GM23248 (cell line): ENCODE measurements around the gene CYP11A1. TPM values are rescaled to one million over a fixed set of nuclear protein-coding genes. Genes with fewer than 3 reads are reported as not detected.

Experiments
- DNase-seq: peaks from one replicate; pipeline ENCODE4 v3.0.0-alpha.2; 2015
- H2AFZ ChIP-seq: fragments of 200-600 bp; sonication (generic); 2 replicates; pipeline ENCODE4 v1.6.1; 2016; ENCODE audit warnings: antibody characterized with exemption
- H3F3A ChIP-seq: fragments of 200-600 bp; sonication (generic); 2 replicates; pipeline ENCODE4 v1.6.1; 2016; ENCODE audit warnings: mild to moderate bottlenecking, antibody characterized with exemption, mixed run types; ENCODE audit not compliant: insufficient read depth
- H3K27ac ChIP-seq: fragments of 200-600 bp; sonication (generic); 2 replicates; pipeline ENCODE4 v1.5.1; 2016; ENCODE audit warnings: mild to moderate bottlenecking
- H3K27me3 ChIP-seq: fragments of 200-600 bp; sonication (generic); replicated peaks from 2 replicates; pipeline ENCODE4 v1.6.1; 2016; ENCODE audit warnings: mild to moderate bottlenecking; ENCODE audit not compliant: insufficient read depth
- H3K36me3 ChIP-seq: fragments of 200-600 bp; sonication (generic); 2 replicates; pipeline ENCODE4 v1.6.1; 2016; ENCODE audit warnings: low read depth, mild to moderate bottlenecking
- H3K4me1 ChIP-seq: fragments of 200-600 bp; sonication (generic); 2 replicates; pipeline ENCODE4 v1.6.1; 2016; ENCODE audit warnings: mild to moderate bottlenecking; ENCODE audit not compliant: insufficient read depth
- H3K4me2 ChIP-seq: fragments of 200-600 bp; sonication (generic); one replicate; pipeline ENCODE4 v1.6.1; 2016; ENCODE audit warnings: mild to moderate bottlenecking; ENCODE audit not compliant: unreplicated experiment
- H3K4me3 ChIP-seq: fragments of 200-600 bp; sonication (generic); 2 replicates; pipeline ENCODE4 v1.5.1; 2016; ENCODE audit warnings: mild to moderate bottlenecking
- H3K79me2 ChIP-seq: fragments of 200-600 bp; sonication (generic); 2 replicates; pipeline ENCODE4 v1.6.1; 2016; ENCODE audit warnings: mild to moderate bottlenecking; ENCODE audit not compliant: insufficient read depth
- H3K9ac ChIP-seq: fragments of 200-600 bp; sonication (generic); 2 replicates; pipeline ENCODE4 v1.6.1; 2016; ENCODE audit warnings: mild to moderate bottlenecking
- H3K9me2 ChIP-seq: fragments of 200-600 bp; sonication (generic); 2 replicates; pipeline ENCODE4 v1.6.1; 2016; ENCODE audit warnings: mixed run types, mild to moderate bottlenecking, moderate library complexity; ENCODE audit not compliant: insufficient read depth
- H3K9me3 ChIP-seq: fragments of 200-600 bp; sonication (generic); one replicate; pipeline ENCODE4 v1.6.1; 2017; ENCODE audit warnings: low read depth
- H4K20me1 ChIP-seq: fragments of 200-600 bp; sonication (generic); 2 replicates; pipeline ENCODE4 v1.6.0; 2016; ENCODE audit not compliant: insufficient read depth
- EZH2 ChIP-seq: fragments of 200-600 bp; sonication (generic); IDR thresholded peaks from 2 replicates; pipeline ENCODE4 v1.6.1; 2018; ENCODE audit warnings: antibody characterized with exemption, mild to moderate bottlenecking; ENCODE audit not compliant: insufficient read depth, poor library complexity, severe bottlenecking
- EZH2phosphoT487 ChIP-seq: fragments of 200-600 bp; sonication (generic); IDR thresholded peaks from 2 replicates; pipeline ENCODE4 v1.6.1; 2018; ENCODE audit warnings: antibody characterized with exemption, moderate library complexity, mild to moderate bottlenecking, low read depth; ENCODE audit not compliant: insufficient read depth
- WGBS, 2 experiments: methylation state at CpG; one replicate each; pipeline ENCODE4 v1.1.6; 2015 to 2017; ENCODE audit warnings: low lambda C conversion rate in 2 of 2, low coverage in 1 of 2; ENCODE audit errors: missing lambda C conversion rate in 2 of 2; 5-methylcytosine and 5-hydroxymethylcytosine counted together
- in situ Hi-C: fragments of 300-500 bp; cut with MboI; formaldehyde crosslinking; loops from 2 replicates; pipeline ENCODE4 v1.15.0; 2020
- polyA plus RNA-seq: library from polyadenylated mRNA; unstranded; fragments of >200 nt; fragmentation: Nextera tagmentation; extraction: Ambion mirVana; gene quantifications from 2 replicates; pipeline ENCODE4 v1.2.1, GENCODE V29; 2016
- total RNA-seq: library from RNA; depleted of rRNA; stranded (reverse); fragments of >200 nt; shearing (Covaris generic); gene quantifications from 2 replicates; pipeline ENCODE4 v1.2.3, GENCODE V29; 2014

CYP11A1 gene
- total and polyA plus RNA-seq, 2 experiments from 2014 or later = 0.32 to 1.2 TPM

- Histone ChIP-seq H3K4me1 (peaks cover 36% of the 10 kb centered on the region), H3K4me3 (no peak overlapping the region), H3K9me2 (no peaks in the 10 kb centered on the region), H3K4me2 (no peak overlapping the region), H3K27me3 (no peaks in the 10 kb centered on the region), H3F3A (peaks cover 70% of the 10 kb centered on the region), H3K79me2 (peaks cover 35% of the 10 kb centered on the region), H3K27ac (no peak overlapping the region), H3K9me3 (no peaks in the 10 kb centered on the region), H3K9ac (no peak overlapping the region), H3K36me3 (peaks cover 24% of the 10 kb centered on the region), H4K20me1 (no peaks in the 10 kb centered on the region), H2AFZ (no peak overlapping the region)
- DNase-seq = no peak
- in situ Hi-C loops = no loop called here
- TF ChIP-seq EZH2 (no peak), EZH2phosphoT487 (no peak)
- WGBS, 2 experiments = 96 to 98% methylated on average over 18 of the region's 18 CpGs
Observed at GRCh38 chr15:74410502-74410901, 43.1 kb upstream of the CYP11A1 start.

- 87 to 91% methylated on average over 7 of the region's 7 CpGs for WGBS, 2 experiments
- TF ChIP-seq EZH2 (no peak), EZH2phosphoT487 (no peak)
- peak overlapping the region; percentile 84; the same call in 1 of the 2 replicates for H3K27ac ChIP-seq
Observed at GRCh38 chr15:74409225-74409624, 41.8 kb upstream of the CYP11A1 start.

GRCh38 chr15:74408815-74409214 is 41.4 kb upstream of the CYP11A1 start:
- no peak for DNase-seq
- no peaks in the 10 kb centered on the region for H3K9me2 ChIP-seq
- H3F3A ChIP-seq = peaks cover 71% of the 10 kb centered on the region
- peaks cover 18% of the 10 kb centered on the region for H3K79me2 ChIP-seq
- H3K9me3 ChIP-seq = no peaks in the 10 kb centered on the region
- WGBS, 2 experiments = 91 to 92% methylated on average over 7 of the region's 7 CpGs
- H3K4me2 ChIP-seq = no peak overlapping the region
- in situ Hi-C loops = no loop called here
- H3K27ac ChIP-seq = peak overlapping the region; percentile 84
- H3K4me1 ChIP-seq = peaks cover 46% of the 10 kb centered on the region
- no peak overlapping the region for H2AFZ ChIP-seq
- no peaks in the 10 kb centered on the region for H3K27me3 ChIP-seq
- H4K20me1 ChIP-seq = no peaks in the 10 kb centered on the region
- H3K36me3 ChIP-seq = peaks cover 12% of the 10 kb centered on the region; the same call in 1 of the 2 replicates
- H3K9ac ChIP-seq = peak overlapping the region; percentile 67; the same call in 1 of the 2 replicates
- H3K4me3 ChIP-seq = no peak overlapping the region
- TF ChIP-seq EZH2 = no peak
- no peak for TF ChIP-seq EZH2phosphoT487

More at GRCh38 chr15:74409225-74409624, 41.8 kb upstream of the CYP11A1 start:
- Histone ChIP-seq H3K4me2 (no peak overlapping the region), H3K4me1 (peaks cover 41% of the 10 kb centered on the region), H3F3A (peaks cover 75% of the 10 kb centered on the region), H3K4me3 (no peak overlapping the region), H2AFZ (no peak overlapping the region), H4K20me1 (no peaks in the 10 kb centered on the region), H3K9me2 (no peaks in the 10 kb centered on the region), H3K27me3 (no peaks in the 10 kb centered on the region), H3K9ac (peak overlapping the region; percentile 67; the same call in 1 of the 2 replicates), H3K36me3 (peaks cover 16% of the 10 kb centered on the region), H3K79me2 (peaks cover 22% of the 10 kb centered on the region), H3K9me3 (no peaks in the 10 kb centered on the region)
- DNase-seq = no peak
- in situ Hi-C loops = no loop called here

- Histone ChIP-seq H3K4me3 (no peak overlapping the region), H3K4me1 (peaks cover 50% of the 10 kb centered on the region), H3K27ac (peak overlapping the region; percentile 84), H3K27me3 (no peaks in the 10 kb centered on the region), H3K79me2 (peaks cover 14% of the 10 kb centered on the region; the same call in 1 of the 2 replicates), H3K36me3 (peaks cover 8% of the 10 kb centered on the region; the same call in 1 of the 2 replicates), H3K9me2 (no peaks in the 10 kb centered on the region), H3K9me3 (no peaks in the 10 kb centered on the region), H3F3A (peaks cover 69% of the 10 kb centered on the region), H4K20me1 (no peaks in the 10 kb centered on the region), H3K9ac (peak overlapping the region; percentile 67), H2AFZ (no peak overlapping the region), H3K4me2 (no peak overlapping the region)
- in situ Hi-C loops = no loop called here
- DNase-seq = no peak
- TF ChIP-seq EZH2phosphoT487 (no peak), EZH2 (no peak)
- WGBS, 2 experiments = 92 to 100% methylated on average over 2 of the region's 2 CpGs
Observed at GRCh38 chr15:74408385-74408784, 40.9 kb upstream of the CYP11A1 start.
